GM19035 (cell line): Measurements from ENCODE around the gene OR52L1.

Experiments used
- ATAC-seq: cut with Tn5 transposase; IDR thresholded peaks from one replicate; pipeline ENCODE4 v1.9.1; 2021; ENCODE audit not compliant: unreplicated experiment

Gene OR52L1

DNA sequence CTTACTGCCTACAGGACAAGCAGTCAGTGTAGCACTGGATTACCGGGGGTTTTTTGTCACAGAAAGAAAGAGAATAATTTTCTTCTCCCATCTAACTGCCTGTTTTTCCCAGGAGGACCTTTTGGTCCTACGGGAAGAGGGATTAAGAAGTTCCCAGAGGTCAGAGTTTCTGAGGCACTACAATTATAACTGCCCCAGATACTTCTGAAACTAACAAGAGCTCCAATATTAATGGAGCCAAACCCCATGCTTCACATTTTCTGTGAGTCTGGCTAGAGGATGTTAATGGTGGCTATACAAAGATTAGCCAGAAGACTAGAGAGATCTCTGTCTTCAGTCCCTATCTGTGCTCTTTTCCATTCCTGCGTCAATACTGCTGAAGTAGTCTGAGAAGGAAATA is 44.8 kb downstream of the OR52L1 start, which contains the start of gene OR56A3:
Gene OR56A3, plus strand, starts transcription at position 301 of the 400 bp plus-strand sequence. CDS start 5,096 bp downstream, outside the sequence.
- ATAC-seq, result no peak

DNA sequence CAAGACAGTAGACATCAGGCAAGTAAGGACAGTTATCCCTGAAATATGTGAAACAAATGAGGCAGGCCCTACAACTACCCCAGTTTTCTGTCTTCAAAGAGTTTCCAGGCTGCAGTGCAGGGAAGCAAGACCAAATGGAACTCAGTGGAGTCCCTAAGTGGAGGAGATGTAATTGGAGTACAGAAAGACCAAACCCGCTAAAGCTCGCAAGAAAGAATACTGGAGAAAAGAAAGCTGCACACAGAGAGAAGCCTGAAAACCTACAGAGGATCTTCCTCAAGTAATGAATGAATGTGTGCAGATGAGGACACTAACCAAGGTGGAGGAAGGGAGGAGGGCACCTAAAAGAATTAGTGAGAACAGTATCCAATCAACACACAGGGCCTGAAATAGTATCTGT is 46.0 kb downstream of the OR52L1 start:
- ATAC-seq, result no peak

DNA sequence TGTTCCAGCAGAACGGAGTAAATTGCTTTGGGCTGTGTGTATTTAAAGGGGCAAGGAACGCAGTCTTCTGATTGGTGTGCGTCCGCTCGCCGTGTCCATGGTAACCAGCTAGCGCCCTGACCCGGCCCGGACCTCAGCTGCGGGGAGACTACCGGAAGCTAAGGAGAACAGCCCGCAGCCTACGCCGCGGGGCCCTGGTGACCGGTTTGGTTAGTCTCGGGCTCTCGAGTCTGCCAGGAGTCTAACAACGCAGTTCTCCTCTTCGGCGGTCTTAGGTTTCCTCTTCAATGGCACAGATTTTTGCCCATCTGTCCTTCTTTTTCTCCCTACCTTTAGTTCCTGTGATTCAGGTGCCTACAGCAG is 48.2 kb downstream of the OR52L1 start:
- no peak for ATAC-seq

GRCh38 chr11:5937868-5938602 is 48.8 kb downstream of the OR52L1 start:
- no peak for ATAC-seq
